Smooth muscle cell (in vitro differentiated cells): ENCODE results near the gene MT1M. TPM values are rescaled to one million over a fixed set of nuclear protein-coding genes. Genes with fewer than 3 reads are reported as not detected.
"Not testable (repeated sequence)": the region's sequence is repeated elsewhere in the genome, so short reads cannot be mapped to it uniquely, and the experiment has no call there.

Experiments
- DNase-seq: peaks from one replicate; lab custom pipeline; 2025; ENCODE audit not compliant: unreplicated experiment; lab: John Stamatoyannopoulos, UW
- H2AFZ ChIP-seq: fragments of 200-600 bp; sonication (generic); 2 replicates; pipeline ENCODE4 v1.6.0; 2016; ENCODE audit warnings: antibody characterized with exemption, low read depth, mild to moderate bottlenecking
- H3F3A ChIP-seq: fragments of 200-600 bp; sonication (generic); 2 replicates; pipeline ENCODE4 v1.6.0; 2017; ENCODE audit warnings: antibody characterized with exemption, low read depth
- H3K27ac ChIP-seq: fragments of 200-600 bp; sonication (generic); 2 replicates; pipeline ENCODE4 v1.5.1; 2016; ENCODE audit warnings: low read depth, mild to moderate bottlenecking
- H3K27me3 ChIP-seq: fragments of 200-600 bp; sonication (generic); 2 replicates; pipeline ENCODE4 v1.6.1; 2016; ENCODE audit warnings: low read depth, mild to moderate bottlenecking
- H3K36me3 ChIP-seq: fragments of 200-600 bp; sonication (generic); 2 replicates; pipeline ENCODE4 v1.5.1; 2016; ENCODE audit warnings: low read depth
- H3K4me1 ChIP-seq: fragments of 200-600 bp; sonication (generic); 2 replicates; pipeline ENCODE4 v1.5.1; 2016; ENCODE audit warnings: low read depth
- H3K4me2 ChIP-seq: fragments of 200-600 bp; sonication (generic); 2 replicates; pipeline ENCODE4 v1.6.0; 2016; ENCODE audit warnings: mild to moderate bottlenecking
- H3K4me3 ChIP-seq: fragments of 200-600 bp; sonication (generic); 2 replicates; pipeline ENCODE4 v1.5.1; 2016; ENCODE audit warnings: mild to moderate bottlenecking
- H3K79me2 ChIP-seq: fragments of 200-600 bp; sonication (generic); 2 replicates; pipeline ENCODE4 v1.6.0; 2016; ENCODE audit warnings: low read depth, mild to moderate bottlenecking
- H3K9ac ChIP-seq: fragments of 200-600 bp; sonication (generic); 2 replicates; pipeline ENCODE4 v1.6.0; 2016; ENCODE audit warnings: low read depth
- H3K9me3 ChIP-seq: fragments of 200-600 bp; sonication (generic); replicated peaks from 2 replicates; pipeline ENCODE4 v1.5.1; 2016; ENCODE audit warnings: low read depth
- H4K20me1 ChIP-seq: fragments of 200-600 bp; sonication (generic); 2 replicates; pipeline ENCODE4 v1.6.0; 2016; ENCODE audit warnings: low read depth
- WGBS: methylation state at CpG from one replicate; pipeline ENCODE4 v1.1.7; 2016; ENCODE audit warnings: low lambda C conversion rate; 5-methylcytosine and 5-hydroxymethylcytosine counted together
- polyA plus RNA-seq: library from polyadenylated mRNA; unstranded; fragments of >200 nt; fragmentation: Nextera tagmentation; extraction: Ambion mirVana; gene quantifications from 2 replicates; pipeline ENCODE4 v1.2.1, GENCODE V29; 2016
- total RNA-seq: library from RNA; depleted of rRNA; stranded (reverse); fragments of >200 nt; gene quantifications from 2 replicates; pipeline ENCODE4 v1.2.3, GENCODE V29; 2014
- TF ChIP-seq, protein P1 (sequence below): fragments of 200-600 bp; sonication (generic); IDR thresholded peaks from 2 replicates; pipeline ENCODE4 v1.5.1; 2017; ENCODE audit warnings: borderline replicate concordance, mild to moderate bottlenecking, antibody characterized with exemption; ENCODE audit not compliant: insufficient read depth, poor library complexity, severe bottlenecking

Gene MT1M
- total and polyA plus RNA-seq, 2 experiments from 2014 or later = 0.19 TPM; not detected in 1

DNA sequence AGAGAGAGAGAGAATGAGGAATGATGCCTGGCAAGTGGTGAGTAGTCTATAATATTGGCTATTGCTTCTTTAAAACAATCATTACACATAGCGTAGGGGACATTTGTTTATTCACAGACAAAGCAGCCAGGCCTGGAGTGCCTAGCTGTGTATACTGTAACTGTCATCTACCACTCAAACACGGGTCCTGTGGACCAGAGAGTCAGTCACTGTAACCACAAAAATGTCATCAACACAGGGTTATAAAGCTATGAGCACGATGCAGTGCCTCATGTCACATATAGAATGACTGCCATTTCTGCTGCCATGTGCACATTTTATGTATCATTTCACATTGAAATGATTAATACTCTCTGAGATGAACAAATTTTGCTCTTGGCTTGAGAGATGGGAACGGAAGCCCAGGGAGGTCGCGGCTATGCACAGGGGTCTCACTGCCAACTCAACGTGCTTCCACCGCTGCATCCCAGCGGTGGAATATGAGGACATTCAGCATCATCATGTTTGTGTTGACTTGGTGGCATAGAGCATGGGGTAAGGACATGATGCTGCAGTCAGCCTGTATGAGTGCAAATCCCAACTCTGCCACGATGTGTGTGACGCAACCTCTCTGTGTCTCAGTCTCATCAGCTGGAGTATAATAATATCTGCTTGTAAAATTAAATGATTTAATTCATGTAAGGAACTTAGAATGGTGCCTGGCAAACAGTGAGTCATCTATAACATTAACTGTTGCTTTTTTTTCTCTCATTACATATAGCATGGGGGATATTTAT is 40.5 kb downstream of the MT1M start:
- TF ChIP-seq, protein P1, sequence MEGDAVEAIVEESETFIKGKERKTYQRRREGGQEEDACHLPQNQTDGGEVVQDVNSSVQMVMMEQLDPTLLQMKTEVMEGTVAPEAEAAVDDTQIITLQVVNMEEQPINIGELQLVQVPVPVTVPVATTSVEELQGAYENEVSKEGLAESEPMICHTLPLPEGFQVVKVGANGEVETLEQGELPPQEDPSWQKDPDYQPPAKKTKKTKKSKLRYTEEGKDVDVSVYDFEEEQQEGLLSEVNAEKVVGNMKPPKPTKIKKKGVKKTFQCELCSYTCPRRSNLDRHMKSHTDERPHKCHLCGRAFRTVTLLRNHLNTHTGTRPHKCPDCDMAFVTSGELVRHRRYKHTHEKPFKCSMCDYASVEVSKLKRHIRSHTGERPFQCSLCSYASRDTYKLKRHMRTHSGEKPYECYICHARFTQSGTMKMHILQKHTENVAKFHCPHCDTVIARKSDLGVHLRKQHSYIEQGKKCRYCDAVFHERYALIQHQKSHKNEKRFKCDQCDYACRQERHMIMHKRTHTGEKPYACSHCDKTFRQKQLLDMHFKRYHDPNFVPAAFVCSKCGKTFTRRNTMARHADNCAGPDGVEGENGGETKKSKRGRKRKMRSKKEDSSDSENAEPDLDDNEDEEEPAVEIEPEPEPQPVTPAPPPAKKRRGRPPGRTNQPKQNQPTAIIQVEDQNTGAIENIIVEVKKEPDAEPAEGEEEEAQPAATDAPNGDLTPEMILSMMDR = no peak
- no peak overlapping the region for H3K4me3 ChIP-seq
- H3K4me1 ChIP-seq = no peaks in the 10 kb centered on the region
- H3K27me3 ChIP-seq = peaks cover 100% of the 10 kb centered on the region
- no peaks in the 10 kb centered on the region for H4K20me1 ChIP-seq
- H3K36me3 ChIP-seq = no peaks in the 10 kb centered on the region
- no peaks in the 10 kb centered on the region for H3F3A ChIP-seq
- no peak overlapping the region for H3K4me2 ChIP-seq
- no peaks in the 10 kb centered on the region for H3K79me2 ChIP-seq
- H3K9ac ChIP-seq = no peak overlapping the region
- H2AFZ ChIP-seq = no peak overlapping the region
- H3K9me3 ChIP-seq = no peaks in the 10 kb centered on the region
- H3K27ac ChIP-seq = no peak overlapping the region
- 74% methylated on average over 11 of the region's 11 CpGs for WGBS
- DNase-seq = no peak

- no peak overlapping the region for H3K27ac ChIP-seq
- DNase-seq = no peak
- TF ChIP-seq, protein P1 = peak; percentile 40
- H3F3A ChIP-seq = no peaks in the 10 kb centered on the region
- 34% methylated on average over 12 of the region's 12 CpGs for WGBS
- no peaks in the 10 kb centered on the region for H3K4me1 ChIP-seq
- no peaks in the 10 kb centered on the region for H3K79me2 ChIP-seq
- no peaks in the 10 kb centered on the region for H3K36me3 ChIP-seq
- peaks cover 93% of the 10 kb centered on the region for H3K27me3 ChIP-seq
- H3K4me3 ChIP-seq = no peak overlapping the region
- no peaks in the 10 kb centered on the region for H4K20me1 ChIP-seq
- H3K9ac ChIP-seq = no peak overlapping the region
- no peak overlapping the region for H2AFZ ChIP-seq
- no peak overlapping the region for H3K4me2 ChIP-seq
- H3K9me3 ChIP-seq = no peaks in the 10 kb centered on the region
Observed at GRCh38 chr16:56673921-56674320, 41.5 kb downstream of the MT1M start.

- not testable (repeated sequence) for H3K9ac ChIP-seq, H3K9me3 ChIP-seq, H3K4me3 ChIP-seq, H3K79me2 ChIP-seq, DNase-seq, H3K4me1 ChIP-seq, H4K20me1 ChIP-seq, H3F3A ChIP-seq, H3K36me3 ChIP-seq, H3K27ac ChIP-seq, H2AFZ ChIP-seq, H3K4me2 ChIP-seq
- peaks cover 86% of the 10 kb centered on the region for H3K27me3 ChIP-seq
- WGBS = 62% methylated on average over 6 of the region's 6 CpGs
Observed at GRCh38 chr16:56674570-56674969, 42.1 kb downstream of the MT1M start.

GRCh38 chr16:56675685-56676210 is 43.3 kb downstream of the MT1M start:
- Histone ChIP-seq H2AFZ (no peak overlapping the region), H3K9ac (no peak overlapping the region), H3K27ac (no peak overlapping the region), H3F3A (no peaks in the 10 kb centered on the region), H3K27me3 (peaks cover 74% of the 10 kb centered on the region), H3K4me3 (peak overlapping the region; percentile 6), H3K4me2 (peak overlapping the region; percentile 69), H3K36me3 (no peaks in the 10 kb centered on the region), H3K79me2 (no peaks in the 10 kb centered on the region), H3K4me1 (no peaks in the 10 kb centered on the region), H4K20me1 (no peaks in the 10 kb centered on the region), H3K9me3 (no peaks in the 10 kb centered on the region)
- TF ChIP-seq, protein P1 = no peak
- no peak for DNase-seq
- WGBS = 7% methylated on average over 30 of the region's 32 CpGs
